NCI-H1694 (cell line): ENCODE results near the gene COX20.
A peak's percentile ranks its signal among the peaks of the same experiment; 100 is the strongest.
"Not testable (repeated sequence)": the region's sequence is repeated elsewhere in the genome, so short reads cannot be mapped to it uniquely, and the experiment has no call there.

Experiments
- DNase-seq: peaks from one replicate; lab custom pipeline; 2025; lab: John Stamatoyannopoulos, UW

COX20 gene

GRCh38 chr1:244822878-244823277 lies 12.6 kb upstream of the COX20 start:
- no peak for DNase-seq

GRCh38 chr1:244826712-244827111 lies 8.7 kb upstream of the COX20 start:
- DNase-seq, result no peak

- DNase-seq, result no peak
These were observed 4.8 kb upstream of the COX20 start for GRCh38 chr1:244830639-244831038.

GRCh38 chr1:244833260-244833659 lies 2.2 kb upstream of the COX20 start:
- not testable (repeated sequence) for DNase-seq

GRCh38 chr1:244833734-244834542 lies 1.5 kb upstream of the COX20 start:
- peak; percentile 85 for DNase-seq

GRCh38 chr1:244834543-244835275 lies 749 bp upstream of the COX20 start:
- peak; percentile 92 for DNase-seq

GRCh38 chr1:244836135-244836521 lies 670 bp downstream of the COX20 start:
- no peak for DNase-seq

GRCh38 chr1:244836584-244836983 lies 1.1 kb downstream of the COX20 start:
- no peak for DNase-seq

- no peak for DNase-seq
These were observed 2.3 kb downstream of the COX20 start for GRCh38 chr1:244837597-244838258.

- no peak for DNase-seq
These were observed 4.2 kb downstream of the COX20 start for GRCh38 chr1:244839656-244840055.

GRCh38 chr1:244840219-244840794 lies 4.8 kb downstream of the COX20 start:
- no peak for DNase-seq

- no peak for DNase-seq
These were observed 5.9 kb downstream of the COX20 start for GRCh38 chr1:244841273-244841927.

GRCh38 chr1:244843148-244843978 lies 7.9 kb downstream of the COX20 start:
- DNase-seq, result no peak

GRCh38 chr1:244844155-244845121 lies 9.0 kb downstream of the COX20 start:
- no peak for DNase-seq

- DNase-seq, result no peak
These were observed 11.2 kb downstream of the COX20 start for GRCh38 chr1:244846653-244847052.

- DNase-seq, result no peak
These were observed 13.9 kb downstream of the COX20 start for GRCh38 chr1:244849189-244849866.

GRCh38 chr1:244850099-244850852 lies 14.8 kb downstream of the COX20 start:
- DNase-seq, result no peak

GRCh38 chr1:244850896-244851295 lies 15.4 kb downstream of the COX20 start:
- no peak for DNase-seq
